Fibroblast of upper back skin (primary cell): ENCODE measurements around the gene YIPF6.
"Not testable (repeated sequence)": the region's sequence is repeated elsewhere in the genome, so short reads cannot be mapped to it uniquely, and the experiment has no call there.

Experiments used
- DNase-seq: peaks from one replicate; pipeline ENCODE4 v3.0.0-alpha.2; 2013

The YIPF6 gene

GRCh38 chrX:68508799-68509198 is 9.9 kb downstream of the YIPF6 start:
- DNase-seq = no peak

GRCh38 chrX:68511255-68511654 is 12.4 kb downstream of the YIPF6 start:
- DNase-seq = peak; percentile 29

GRCh38 chrX:68524680-68525079 is 25.8 kb downstream of the YIPF6 start:
- DNase-seq = not testable (repeated sequence)

- peak; percentile 6 for DNase-seq
Observed at GRCh38 chrX:68532831-68533533, 34.1 kb downstream of the YIPF6 start.

- DNase-seq = no peak
Observed at GRCh38 chrX:68533656-68534055, 34.8 kb downstream of the YIPF6 start.

GRCh38 chrX:68534691-68535090 is 35.8 kb downstream of the YIPF6 start:
- DNase-seq = no peak

GRCh38 chrX:68536429-68536828 is 37.6 kb downstream of the YIPF6 start:
- no peak for DNase-seq

GRCh38 chrX:68536884-68537283 is 38.0 kb downstream of the YIPF6 start:
- no peak for DNase-seq

GRCh38 chrX:68550193-68550592 is 51.3 kb downstream of the YIPF6 start:
- no peak for DNase-seq

- no peak for DNase-seq
Observed at GRCh38 chrX:68556036-68556435, 57.2 kb downstream of the YIPF6 start.

- DNase-seq = not testable (repeated sequence)
Observed at GRCh38 chrX:68557126-68557525, 58.3 kb downstream of the YIPF6 start.

- not testable (repeated sequence) for DNase-seq
Observed at GRCh38 chrX:68559905-68560304, 61.1 kb downstream of the YIPF6 start.

GRCh38 chrX:68568136-68568535 is 69.3 kb downstream of the YIPF6 start:
- no peak for DNase-seq

GRCh38 chrX:68570598-68570997 is 71.7 kb downstream of the YIPF6 start:
- no peak for DNase-seq

- DNase-seq = no peak
Observed at GRCh38 chrX:68571292-68571609, 72.4 kb downstream of the YIPF6 start.

GRCh38 chrX:68571610-68572311 is 72.9 kb downstream of the YIPF6 start:
- peak; percentile 62 for DNase-seq

GRCh38 chrX:68574240-68574639 is 75.4 kb downstream of the YIPF6 start:
- no peak for DNase-seq

GRCh38 chrX:68579810-68580209 is 81.0 kb downstream of the YIPF6 start:
- DNase-seq = no peak

GRCh38 chrX:68584221-68584620 is 85.4 kb downstream of the YIPF6 start:
- DNase-seq = no peak
